NCI-H748 treated with DMSO at 0.1 percent for 48 hours (cell line): ENCODE measurements around the gene SKA3.
"Not testable (repeated sequence)": the region's sequence is repeated elsewhere in the genome, so short reads cannot be mapped to it uniquely, and the experiment has no call there.

Experiments used
- DNase-seq: peaks from one replicate; lab custom pipeline; 2025; lab: John Stamatoyannopoulos, UW

Gene SKA3

DNA sequence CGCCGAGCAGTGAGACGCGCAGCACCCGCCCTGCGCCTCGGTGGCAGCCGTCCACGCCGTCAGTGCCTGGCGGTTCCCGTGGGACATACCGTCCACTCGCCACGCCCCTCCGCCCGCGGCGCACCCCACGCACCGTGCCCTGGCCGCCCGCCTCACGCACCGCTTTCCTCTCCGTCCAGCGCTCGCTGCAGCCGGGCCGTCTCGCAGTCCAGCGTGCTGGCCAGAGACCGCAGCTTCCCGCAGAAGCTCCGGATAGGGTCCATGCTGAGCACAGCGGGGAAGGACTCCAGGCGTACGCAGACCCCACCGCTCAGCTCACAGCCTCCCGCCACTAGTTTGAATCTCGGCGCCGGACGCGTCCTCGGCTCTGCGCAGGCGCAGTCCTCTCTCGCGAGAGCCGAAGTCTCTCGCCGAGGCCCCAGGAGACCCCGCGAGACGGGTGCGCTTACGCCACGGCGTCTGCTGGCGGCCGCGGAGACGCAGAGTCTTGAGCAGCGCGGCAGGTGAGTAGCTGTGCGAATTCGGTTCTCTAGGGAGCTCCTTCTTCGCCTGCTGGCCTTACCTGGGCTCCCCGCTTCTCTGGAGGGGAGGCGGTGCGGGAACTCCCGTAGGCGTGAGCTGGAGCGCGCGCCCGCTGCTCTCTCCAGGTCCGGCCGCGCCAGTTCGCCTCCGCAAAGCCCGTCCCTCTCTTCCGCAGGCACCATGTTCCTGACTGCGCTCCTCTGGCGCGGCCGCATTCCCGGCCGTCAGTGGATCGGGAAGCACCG lies at the start of gene SKA3, which contains the start of gene MRPL57:
TSS of gene SKA3 (minus strand) at position 338 of the 767 bp plus-strand sequence. CDS start at position 263, 75 bp downstream.
TSS of gene MRPL57 (plus strand) at position 444 of the 767 bp plus-strand sequence. CDS start at position 703, 259 bp downstream.
- peak; percentile 97 for DNase-seq

DNA sequence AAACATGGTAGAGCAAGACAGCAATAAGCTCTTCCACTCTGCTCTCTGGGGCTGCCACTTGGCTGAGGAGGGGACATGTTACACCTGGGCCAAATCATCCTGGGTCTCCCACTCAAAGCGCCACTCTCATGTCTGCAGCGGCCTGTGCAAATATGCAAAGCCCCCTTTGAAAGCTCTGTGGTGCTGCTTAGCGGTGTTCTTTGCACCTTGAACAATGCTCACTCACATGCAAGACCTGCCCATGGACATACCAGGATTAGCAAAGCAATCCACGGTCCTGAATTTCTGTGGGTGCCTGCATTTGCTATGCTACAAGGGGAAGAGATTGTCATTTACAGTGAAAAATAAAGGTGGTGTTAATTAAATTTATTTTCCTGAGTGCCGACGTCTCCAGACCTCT lies 48.7 kb upstream of the SKA3 start:
- no peak for DNase-seq

DNA sequence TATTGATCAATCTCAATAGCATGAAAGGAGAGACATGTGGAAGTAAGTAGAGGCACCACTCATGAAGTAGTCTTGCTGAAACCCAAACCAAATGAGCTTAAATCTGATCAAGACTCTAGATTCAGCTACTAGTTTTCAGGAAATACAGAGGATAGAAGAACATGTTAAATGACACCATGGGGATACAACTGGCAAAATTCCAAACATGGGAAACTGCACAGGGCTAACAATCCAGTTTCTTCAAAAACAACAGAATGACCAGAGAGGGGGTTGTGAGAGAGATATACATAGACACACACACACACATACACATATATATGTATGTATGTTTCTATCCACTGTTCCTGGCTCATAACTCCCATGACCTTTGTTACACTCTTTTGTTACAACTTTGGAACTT lies 44.9 kb upstream of the SKA3 start:
- no peak for DNase-seq

DNA sequence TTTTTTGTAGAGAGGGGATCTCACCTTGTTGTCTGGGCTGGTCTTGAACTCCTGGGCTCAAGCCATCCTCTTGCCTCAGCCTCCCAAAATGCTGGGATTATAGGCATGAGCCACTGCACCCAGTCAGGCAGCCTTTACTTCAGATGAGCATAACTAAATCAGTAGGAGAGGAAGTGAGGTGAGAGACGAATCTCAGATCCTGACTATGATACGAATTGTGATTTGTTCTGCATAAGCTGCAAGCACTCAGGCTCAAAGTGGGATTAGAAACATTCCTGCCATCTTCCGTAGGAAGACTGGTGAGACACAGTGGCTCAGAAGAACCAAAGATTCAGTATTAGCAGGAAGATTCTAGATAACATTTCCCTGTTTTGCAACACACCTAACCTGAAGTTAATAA lies 43.4 kb upstream of the SKA3 start:
- not testable (repeated sequence) for DNase-seq

DNA sequence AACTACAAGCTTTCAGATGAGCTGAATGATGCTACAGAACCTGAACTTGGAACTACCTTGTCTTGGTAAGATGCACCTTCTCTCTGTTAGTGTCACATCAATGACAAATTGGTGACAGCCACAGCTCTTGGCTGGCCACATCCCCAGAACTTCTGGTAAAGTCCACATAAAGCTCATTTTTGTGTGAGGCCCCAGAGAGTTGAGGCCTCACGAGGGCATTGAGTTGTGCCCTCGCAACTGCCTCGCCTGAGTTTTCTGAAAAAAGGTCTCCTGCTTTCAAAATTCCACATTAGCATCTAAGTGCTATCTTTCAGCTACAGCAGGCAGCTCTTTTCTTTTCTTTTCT lies 42.7 kb upstream of the SKA3 start:
- DNase-seq, result no peak

DNA sequence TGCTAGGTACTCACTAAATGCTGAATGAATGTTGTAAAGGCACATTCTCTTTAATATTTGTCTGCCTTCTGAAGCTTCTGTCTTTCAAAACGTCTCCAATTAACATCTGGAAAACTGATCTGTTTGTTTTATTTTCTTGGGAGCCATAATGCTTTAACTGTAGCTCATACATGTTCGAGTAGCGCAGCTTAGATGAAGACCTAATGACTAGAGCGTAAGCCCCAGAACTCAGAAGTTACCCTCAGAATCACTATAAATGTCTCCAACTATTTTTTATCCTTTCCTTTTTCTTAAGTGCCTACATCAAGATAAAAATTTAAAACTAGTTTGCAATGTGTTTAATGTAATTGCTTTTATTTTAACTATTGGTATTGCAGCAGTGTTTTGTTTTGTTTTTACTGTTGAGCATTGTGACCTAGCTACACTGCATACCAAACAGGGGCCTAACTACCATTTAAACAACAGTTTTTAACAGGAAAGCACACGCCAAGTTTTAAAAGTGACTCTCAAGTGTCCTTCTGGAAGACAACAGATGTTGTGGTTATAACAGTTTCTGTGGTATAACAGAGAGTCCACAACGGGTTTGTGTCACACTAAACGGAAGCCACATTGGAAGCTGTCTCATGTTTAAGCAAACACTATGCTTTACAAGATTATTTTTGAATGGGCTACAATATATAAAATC lies 42.1 kb upstream of the SKA3 start:
- no peak for DNase-seq

DNA sequence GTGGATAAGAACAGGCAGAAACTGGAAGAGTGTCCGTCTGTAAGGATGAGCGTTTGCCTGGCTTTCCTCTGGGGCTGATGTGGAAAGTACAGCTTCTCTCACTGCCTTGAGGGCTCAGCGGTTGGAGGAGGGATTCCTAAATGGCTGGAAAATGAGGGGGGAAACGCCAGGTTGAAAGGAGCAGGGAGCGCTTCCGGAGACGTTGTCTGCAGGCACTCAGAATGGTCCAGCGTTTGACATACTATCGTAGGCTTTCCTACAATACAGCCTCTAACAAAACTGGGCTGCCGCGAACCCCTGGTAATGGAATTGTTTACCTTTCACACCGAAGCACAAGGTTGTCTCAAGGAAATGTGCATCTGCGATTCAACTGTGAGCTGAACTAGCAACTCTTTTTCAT lies 40.0 kb upstream of the SKA3 start:
- DNase-seq, result no peak

DNA sequence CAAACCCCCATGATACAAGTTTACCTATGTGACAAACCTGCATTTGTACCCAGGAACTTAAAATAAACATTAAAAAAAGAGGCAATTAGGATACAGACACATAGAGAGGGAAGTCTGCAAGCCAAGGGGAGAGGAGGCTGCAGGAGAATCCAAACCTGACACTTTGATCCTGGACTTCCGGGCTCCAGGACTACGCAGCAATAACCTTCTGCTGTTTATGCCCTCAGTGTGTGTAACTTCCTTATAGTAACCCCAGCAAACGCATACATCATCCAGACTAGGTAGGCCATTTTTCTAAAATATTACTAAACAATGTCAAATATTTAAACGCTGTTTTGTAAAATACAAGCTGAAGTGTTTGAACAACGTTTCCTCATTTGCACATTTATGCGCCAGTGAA lies 39.1 kb upstream of the SKA3 start:
- not testable (repeated sequence) for DNase-seq

DNA sequence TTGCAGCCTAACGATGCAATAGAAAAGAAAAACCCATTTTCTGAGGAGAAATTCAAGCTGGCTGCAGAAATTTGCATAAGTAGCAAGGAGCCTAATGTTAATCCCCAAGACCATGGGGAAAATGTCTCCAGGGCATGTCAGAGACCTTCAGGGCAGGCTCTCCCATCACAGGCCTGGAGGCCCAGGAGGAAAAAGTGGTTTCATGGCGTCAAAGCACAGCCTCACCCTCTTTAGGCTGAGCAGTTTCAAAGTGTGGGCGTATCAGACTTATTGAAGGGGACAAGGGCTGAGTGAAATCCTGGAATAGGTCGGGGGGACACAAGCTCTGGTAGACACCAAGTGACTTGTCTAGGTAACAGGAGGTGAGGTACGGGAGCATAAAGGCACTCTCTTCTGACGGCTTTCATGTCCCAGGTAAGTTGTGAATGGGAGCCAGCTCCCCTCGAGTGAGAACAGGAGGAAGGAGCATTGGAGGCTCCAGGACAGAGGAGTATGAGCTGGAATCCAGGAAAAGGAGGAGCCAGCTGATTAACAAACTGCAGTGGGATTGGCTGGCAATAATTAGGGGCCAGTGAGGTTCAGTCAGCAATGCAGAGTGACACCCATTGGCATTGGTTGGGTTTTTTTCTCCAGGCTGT lies 35.9 kb upstream of the SKA3 start:
- DNase-seq, result no peak

DNA sequence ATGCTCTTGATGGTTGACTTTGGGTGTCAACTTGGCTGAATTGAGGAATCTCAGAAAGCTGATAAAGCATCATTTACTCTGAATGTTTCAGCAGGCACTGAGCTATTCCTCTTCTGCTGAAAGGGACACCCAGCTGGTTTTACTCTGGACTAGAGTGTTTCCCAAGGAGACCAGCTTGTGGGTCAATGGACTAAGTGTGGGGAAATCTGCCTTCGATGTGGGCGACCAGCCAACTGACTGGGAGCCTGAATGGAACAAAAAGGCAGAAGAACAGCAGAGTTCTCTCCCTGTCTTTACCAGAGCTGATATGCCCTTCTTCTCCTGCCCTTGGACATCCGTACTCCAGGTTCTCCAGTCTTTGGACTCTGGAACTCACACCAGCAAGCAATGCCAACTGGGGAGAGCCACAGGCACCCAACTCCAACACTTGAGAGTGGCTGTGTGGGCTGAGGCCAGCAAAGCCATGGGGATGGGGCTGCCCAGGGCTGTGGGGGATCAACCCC lies 32.4 kb upstream of the SKA3 start:
- no peak for DNase-seq

DNA sequence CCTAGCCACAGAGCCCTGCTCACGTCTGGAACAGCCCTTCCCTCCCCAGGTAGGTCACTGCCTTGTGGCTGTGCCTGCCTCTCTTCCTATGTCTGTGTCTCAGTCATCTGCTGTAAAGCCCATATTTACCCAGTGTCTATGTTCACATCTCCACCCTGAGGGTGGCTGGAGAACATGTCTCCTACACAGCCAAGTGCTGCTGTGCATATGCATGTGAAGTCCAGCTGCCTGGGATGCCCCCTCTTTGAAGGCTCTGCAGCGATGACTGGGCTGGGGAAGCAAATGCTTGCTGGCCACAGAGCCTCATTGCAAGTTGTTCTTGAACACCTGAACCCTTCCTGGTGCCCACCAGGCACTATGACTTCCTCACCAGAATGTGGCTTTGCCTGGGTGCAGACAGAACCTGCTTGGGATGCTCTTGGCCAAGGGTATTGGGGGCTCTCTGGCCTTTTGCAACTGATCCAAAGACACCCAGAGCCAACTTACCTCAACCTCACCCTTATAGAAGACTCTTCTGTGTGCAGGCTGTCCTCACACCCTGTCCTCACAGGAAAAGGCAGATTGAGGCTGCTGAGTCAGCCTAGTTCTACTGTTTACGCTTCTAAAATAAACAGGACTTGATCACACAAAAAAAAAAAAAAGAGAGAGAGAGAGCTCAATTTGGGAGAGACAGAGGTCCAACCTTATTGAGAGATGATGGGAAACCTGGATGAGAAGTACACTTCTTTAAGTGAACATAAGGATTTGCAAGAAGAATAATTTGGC lies 26.6 kb upstream of the SKA3 start:
- DNase-seq, result no peak

DNA sequence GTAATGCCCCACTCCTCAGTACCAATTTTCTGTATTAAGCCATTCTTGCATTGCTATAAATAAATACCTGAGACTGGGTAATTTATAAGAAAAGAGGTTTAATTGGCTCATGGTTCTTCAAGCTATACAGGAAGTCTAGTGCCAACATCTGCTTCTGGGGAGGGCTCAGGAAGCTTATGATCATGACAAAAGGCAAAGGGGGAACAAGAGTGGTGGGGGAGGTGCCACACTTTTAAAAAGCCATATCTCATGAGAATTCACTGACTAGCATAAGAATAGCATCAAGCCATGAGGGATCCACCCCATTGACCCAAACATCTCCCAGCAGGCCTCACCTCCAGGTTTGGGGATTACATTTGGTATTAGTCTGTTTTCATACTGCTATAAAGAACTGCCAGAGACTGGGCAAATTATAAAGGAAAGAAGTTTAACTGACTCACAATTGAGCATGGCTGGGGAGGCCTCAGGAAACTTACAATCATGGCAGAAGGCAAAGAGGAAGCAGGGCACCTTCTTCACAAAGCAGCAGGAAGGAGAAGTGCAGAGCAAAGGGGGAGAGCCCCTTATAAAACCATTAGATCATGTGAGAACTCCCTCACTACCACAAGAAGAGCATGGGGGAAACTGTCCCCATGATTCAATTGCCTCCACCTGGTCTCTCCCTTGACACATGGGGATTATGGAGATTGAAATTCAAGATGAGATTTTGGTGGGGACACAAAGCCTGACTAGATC lies 25.3 kb upstream of the SKA3 start:
- not testable (repeated sequence) for DNase-seq

DNA sequence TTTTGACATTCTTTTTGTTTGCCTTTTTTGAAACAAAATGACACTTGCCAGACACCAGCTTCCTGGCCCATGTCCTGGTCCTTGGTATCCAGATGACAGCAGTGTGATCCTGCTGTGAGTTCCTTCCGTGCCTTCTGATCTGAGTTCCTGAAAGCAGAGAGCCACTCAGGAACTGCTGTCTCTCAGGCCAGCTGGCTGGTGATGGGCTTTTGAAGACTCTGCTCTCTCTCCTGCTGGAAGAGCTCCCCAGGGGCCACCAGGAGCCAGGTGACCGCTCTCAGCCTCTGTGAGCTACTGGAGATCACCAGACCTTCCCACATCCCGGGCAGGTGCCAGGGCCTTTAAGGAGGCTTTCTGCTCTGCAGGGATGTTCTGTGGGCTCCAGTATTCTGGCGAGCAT lies 22.0 kb upstream of the SKA3 start:
- not testable (repeated sequence) for DNase-seq

DNA sequence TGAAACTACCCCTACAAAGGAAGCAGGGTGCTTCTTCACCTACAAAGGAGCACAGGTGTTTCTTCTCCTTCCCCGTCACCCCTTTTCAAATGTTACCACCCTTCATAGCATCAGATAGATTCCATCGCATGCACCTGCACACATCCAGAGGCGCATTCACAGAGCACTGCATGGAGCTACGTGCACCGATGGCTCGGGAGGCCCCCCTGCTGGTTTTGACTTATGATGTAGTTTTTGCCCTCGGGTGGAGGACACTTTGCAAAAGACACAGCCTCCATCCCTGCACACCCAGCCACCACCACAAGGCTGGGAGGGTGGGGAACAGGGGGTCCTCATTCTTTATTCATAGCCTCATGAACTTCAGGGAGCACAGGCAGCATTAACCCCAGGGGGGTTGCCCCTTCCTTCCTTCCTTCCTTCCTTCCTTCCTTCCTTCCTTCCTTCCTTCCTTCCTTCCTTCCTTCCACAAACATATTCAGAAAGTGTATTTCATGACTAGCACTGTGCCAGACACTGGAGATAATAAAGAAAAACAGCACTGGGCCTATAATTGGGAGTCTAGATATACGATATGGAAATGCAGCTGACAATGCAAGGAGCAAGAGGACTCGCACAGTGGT lies 21.4 kb upstream of the SKA3 start:
- DNase-seq, result not testable (repeated sequence)

DNA sequence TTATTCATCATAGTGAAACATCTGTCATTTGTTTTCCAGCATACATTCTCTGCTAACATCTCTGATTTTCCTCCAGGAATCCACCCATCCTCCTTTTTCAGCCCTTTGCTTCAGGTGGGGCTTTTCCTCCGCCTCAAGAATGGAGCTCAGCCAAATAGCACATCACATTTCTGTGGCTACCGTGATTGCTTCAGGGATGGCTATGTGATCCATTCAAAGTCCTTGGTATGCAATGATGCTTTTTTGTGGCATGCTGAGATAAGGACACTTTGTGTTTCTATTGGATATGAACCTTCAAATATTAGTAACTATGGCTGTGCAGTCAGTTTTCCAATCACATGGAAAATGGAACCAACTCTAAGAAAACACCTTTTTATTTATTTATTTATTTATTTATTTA lies 18.4 kb upstream of the SKA3 start:
- DNase-seq, result not testable (repeated sequence)

DNA sequence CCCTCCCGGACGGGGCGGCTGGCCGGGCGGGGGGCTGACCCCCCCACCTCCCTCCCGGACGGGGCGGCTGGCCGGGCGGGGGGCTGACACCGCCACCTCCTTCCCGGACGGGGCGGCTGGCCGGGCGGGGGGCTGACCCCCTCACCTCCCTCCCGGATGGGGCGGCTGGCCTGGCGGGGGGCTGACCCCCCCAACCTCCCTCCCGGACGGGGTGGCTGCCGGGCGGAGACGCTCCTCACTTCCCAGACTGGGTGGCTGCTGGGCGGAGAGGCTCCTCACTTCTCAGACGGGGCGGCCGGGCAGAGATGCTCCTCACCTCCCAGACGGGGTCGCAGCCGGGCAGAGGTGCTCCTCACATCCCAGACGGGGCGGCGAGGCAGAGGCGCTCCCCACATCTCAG lies 10.1 kb upstream of the SKA3 start:
- DNase-seq, result not testable (repeated sequence)

DNA sequence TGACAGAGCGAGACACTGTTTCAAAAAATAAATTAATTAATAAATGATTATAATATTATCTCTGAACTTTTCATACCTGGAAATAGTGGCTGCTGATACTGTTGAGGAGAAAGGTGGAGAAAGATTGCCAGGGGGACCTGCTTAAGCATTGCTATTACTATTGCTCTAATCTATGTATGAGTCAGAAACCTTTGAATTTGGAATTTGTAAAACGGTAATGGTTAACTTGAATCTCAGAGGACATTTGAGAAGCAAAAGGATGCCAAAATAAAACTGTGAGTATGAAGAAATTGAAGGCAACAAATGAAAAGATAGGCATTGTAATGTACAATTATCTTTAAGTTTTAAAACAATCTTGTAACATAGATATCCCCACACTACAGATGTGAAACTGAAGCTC lies 5.3 kb upstream of the SKA3 start:
- no peak for DNase-seq

DNA sequence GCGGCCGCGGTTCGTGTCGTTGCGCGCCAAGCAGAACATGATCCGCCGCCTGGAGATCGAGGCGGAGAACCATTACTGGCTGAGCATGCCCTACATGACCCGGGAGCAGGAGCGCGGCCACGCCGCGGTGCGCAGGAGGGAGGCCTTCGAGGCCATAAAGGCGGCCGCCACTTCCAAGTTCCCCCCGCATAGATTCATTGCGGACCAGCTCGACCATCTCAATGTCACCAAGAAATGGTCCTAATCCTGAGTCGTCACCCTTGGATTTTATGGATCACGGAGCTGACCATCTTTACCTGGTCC lies 581 bp upstream of the SKA3 start:
- DNase-seq, result peak; percentile 64

DNA sequence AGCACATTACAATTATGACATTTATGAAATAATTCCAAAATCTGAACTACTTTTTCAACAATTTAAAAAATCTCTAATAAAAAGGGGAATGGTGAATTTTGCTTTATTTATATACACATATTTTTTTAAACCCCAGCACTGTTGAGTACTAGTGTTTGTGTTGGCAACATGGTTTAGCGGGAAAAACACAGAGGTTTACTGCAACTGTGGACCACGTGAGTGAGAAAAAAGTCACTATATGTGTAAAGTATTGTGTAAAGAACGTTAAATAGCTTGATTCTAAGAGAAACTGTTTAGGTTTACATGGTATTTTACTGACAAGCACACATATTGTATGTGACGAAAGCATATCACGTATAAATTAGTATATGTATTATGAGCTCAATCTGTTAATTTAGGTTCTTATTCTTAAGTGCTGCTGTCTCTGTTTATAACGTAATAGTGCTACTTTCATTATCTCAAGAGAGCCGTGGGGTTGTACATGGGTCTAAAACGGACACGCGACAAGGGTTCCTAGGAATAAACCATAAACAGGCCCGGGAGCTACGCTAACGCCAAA lies 617 bp downstream of the SKA3 start:
- DNase-seq, result no peak

DNA sequence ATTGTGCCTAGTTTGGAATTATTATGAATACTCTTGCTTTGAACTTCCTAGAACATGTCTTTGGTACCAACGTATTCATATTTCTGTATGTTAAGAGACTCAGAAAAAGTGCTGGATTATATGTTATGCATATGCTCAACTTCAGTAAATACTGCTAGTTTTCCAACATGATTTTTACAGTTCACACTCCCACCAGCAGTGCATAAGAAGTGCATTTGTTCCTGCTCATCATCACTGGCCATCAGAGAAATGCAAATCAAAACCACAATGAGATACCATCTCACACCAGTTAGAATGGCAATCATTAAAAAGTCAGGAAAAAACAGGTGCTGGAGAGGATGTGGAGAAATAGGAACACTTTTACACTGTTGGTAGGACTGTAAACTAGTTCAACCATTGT lies 2.6 kb downstream of the SKA3 start:
- DNase-seq, result not testable (repeated sequence)

DNA sequence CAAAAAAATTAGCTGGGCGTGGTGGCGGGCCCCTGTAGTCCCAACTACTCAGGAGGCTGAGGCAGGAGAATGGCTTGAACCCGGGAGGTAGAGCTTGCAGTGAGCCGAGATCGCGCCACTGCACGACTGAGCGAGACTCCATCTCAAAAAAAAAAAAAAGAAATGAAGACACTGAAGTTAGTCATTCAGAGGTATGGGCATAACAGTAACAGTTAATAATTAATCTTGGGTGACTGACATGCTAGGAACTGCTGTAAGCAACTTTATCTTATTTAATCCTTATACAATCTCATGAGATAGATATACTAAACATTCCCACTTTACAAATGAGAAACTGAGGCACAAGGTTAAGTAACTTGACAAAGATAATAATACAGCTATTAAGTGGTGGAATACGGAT lies 4.9 kb downstream of the SKA3 start:
- no peak for DNase-seq
